Suprapubic skin (tissue), 4 donors: ENCODE data around the gene CYSRT1. TPM values are rescaled to one million over a fixed set of nuclear protein-coding genes. Genes with fewer than 3 reads are reported as not detected.

Experiments used
- DNase-seq, 2 donors: peaks; one replicate each; pipeline ENCODE4 v3.0.0-alpha.2; 2019; ENCODE audit warnings: low spot score in 2 of 2
- H3K27ac ChIP-seq: fragments of 200-600 bp; sonication (generic); one replicate; pipeline ENCODE4 v1.5.1; 2019
- H3K27me3 ChIP-seq: fragments of 200-600 bp; sonication (generic); one replicate; pipeline ENCODE4 v1.5.1; 2019
- H3K36me3 ChIP-seq: fragments of 200-600 bp; sonication (generic); one replicate; pipeline ENCODE4 v1.5.1; 2019
- H3K4me1 ChIP-seq: fragments of 200-600 bp; sonication (generic); one replicate; pipeline ENCODE4 v1.5.1; 2019
- H3K4me3 ChIP-seq: fragments of 200-600 bp; sonication (generic); one replicate; pipeline ENCODE4 v1.5.1; 2019; ENCODE audit warnings: mild to moderate bottlenecking
- H3K9me3 ChIP-seq: fragments of 200-600 bp; sonication (generic); one replicate; pipeline ENCODE4 v1.5.1; 2019
- CTCF ChIP-seq, 2 donors: fragments of 200-600 bp in 1 of 2; fragments of 450-650 bp in 1 of 2; sonication (generic) in 1 of 2; IDR thresholded peaks; one replicate each; pipeline ENCODE4 v1.5.1; 2016 to 2019; ENCODE audit warnings: antibody characterized with exemption in 2 of 2, mild to moderate bottlenecking in 1 of 2, moderate library complexity in 1 of 2
- EP300 ChIP-seq: sonication (generic); formaldehyde crosslinking; IDR thresholded peaks from one replicate; pipeline ENCODE4 v1.6.1; 2017; ENCODE audit warnings: antibody characterized with exemption
- POLR2A ChIP-seq, 2 donors: fragments of 450-650 bp; IDR thresholded peaks; one replicate each; pipeline ENCODE4 v1.6.1; 2017; ENCODE audit warnings: antibody characterized with exemption in 2 of 2, mild to moderate bottlenecking in 2 of 2, moderate library complexity in 2 of 2
- POLR2AphosphoS5 ChIP-seq, 3 donors: sonication (generic); formaldehyde crosslinking; IDR thresholded peaks; one replicate each; pipeline ENCODE4 v1.6.1; 2017; ENCODE audit warnings: antibody characterized with exemption in 3 of 3
- WGBS: methylation state at CpG from one replicate; pipeline ENCODE4 v1.1.5; 2018; 5-methylcytosine and 5-hydroxymethylcytosine counted together
- total RNA-seq, 4 donors: library from RNA; depleted of rRNA; stranded (reverse); fragments of >200 nt; gene quantifications; one replicate each; pipeline ENCODE4 v1.1.0, GENCODE V29; 2016

The CYSRT1 gene
- total RNA-seq, 4 donors from 2014 or later, result 22.8 to 65.7 (median 44.2) TPM

GRCh38 chr9:137275203-137275587 lies 50.2 kb downstream of the CYSRT1 start:
- WGBS, result 84% methylated on average over 10 of the region's 10 CpGs
- DNase-seq, result peak in 1 of 2 donors; percentile 62
- Histone ChIP-seq H3K27ac (no peak overlapping the region), H3K27me3 (peaks cover 29% of the 10 kb centered on the region), H3K4me3 (no peak overlapping the region), H3K36me3 (peaks cover 15% of the 10 kb centered on the region), H3K9me3 (no peaks in the 10 kb centered on the region), H3K4me1 (peaks cover 78% of the 10 kb centered on the region)
- TF ChIP-seq EP300, result no peak
- no peak for TF ChIP-seq POLR2A (IDR thresholded peaks at IDR 0.05)
- no peak for TF ChIP-seq POLR2AphosphoS5 (IDR thresholded peaks at IDR 0.05)
- TF ChIP-seq CTCF (IDR thresholded peaks at IDR 0.05), result no peak

Other genes with a start within 250 kb of the CYSRT1 start
- 10 to 100 TPM in 3 of 4 donors, 1 to 10 TPM in 1; 4.3 to 31.7 (median 25.7) TPM for gene PTGDS, start 247.7 kb upstream of the CYSRT1 start, total RNA-seq
- under 1 TPM in 2 of 4 donors, not detected in 2; 0.18 to 0.40 TPM for gene LCNL1, start 242.2 kb upstream of the CYSRT1 start, total RNA-seq
- 10 to 100 TPM; 43.2 to 68.6 (median 61.5) TPM for gene PAXX, start 232.8 kb upstream of the CYSRT1 start, total RNA-seq
- gene CLIC3, start 228.6 kb upstream of the CYSRT1 start, total RNA-seq, result 100 to 1,000 TPM in 3 of 4 donors, 10 to 100 TPM in 1; 20.6 to 159 (median 130) TPM
- 10 to 100 TPM; 10.4 to 44.7 (median 33.4) TPM for gene ABCA2, start 196.9 kb upstream of the CYSRT1 start, total RNA-seq
- under 1 TPM in 1 of 4 donors, not detected in 3; 0.72 TPM for gene FUT7, start 193.1 kb upstream of the CYSRT1 start, total RNA-seq
- gene NPDC1, start 179.0 kb upstream of the CYSRT1 start, total RNA-seq, result 10 to 100 TPM; 22.2 to 64.0 (median 47.3) TPM
- 10 to 100 TPM; 13.3 to 20.8 (median 16.7) TPM for gene ENTPD2, start 171.1 kb upstream of the CYSRT1 start, total RNA-seq
- 10 to 100 TPM in 3 of 4 donors, 1 to 10 TPM in 1; 8.2 to 13.6 (median 13.3) TPM for gene SAPCD2, start 154.6 kb upstream of the CYSRT1 start, total RNA-seq
- gene UAP1L1, start 147.7 kb upstream of the CYSRT1 start, total RNA-seq, result 10 to 100 TPM in 1 of 4 donors, 1 to 10 TPM in 3; 5.0 to 10.1 (median 6.8) TPM
- 10 to 100 TPM; 52.1 to 99.2 (median 63.1) TPM for gene MAN1B1, start 138.2 kb upstream of the CYSRT1 start, total RNA-seq
- 100 to 1,000 TPM in 2 of 4 donors, 10 to 100 TPM in 2; 71.4 to 139 (median 96.5) TPM for gene DPP7, start 110.4 kb upstream of the CYSRT1 start, total RNA-seq
- under 1 TPM in 3 of 4 donors, not detected in 1; 0.16 to 0.25 (median 0.16) TPM for gene GRIN1, start 86.0 kb upstream of the CYSRT1 start, total RNA-seq
- 10 to 100 TPM in 1 of 4 donors, 1 to 10 TPM in 3; 5.4 to 37.2 (median 7.9) TPM for gene LRRC26, start 55.1 kb upstream of the CYSRT1 start, total RNA-seq
- gene TMEM210, start 53.1 kb upstream of the CYSRT1 start, total RNA-seq, result not detected
- gene ANAPC2, start 36.6 kb upstream of the CYSRT1 start, total RNA-seq, result 10 to 100 TPM; 24.8 to 99.8 (median 54.9) TPM
- 10 to 100 TPM; 45.9 to 72.0 (median 71.1) TPM for gene SSNA1, start 36.5 kb upstream of the CYSRT1 start, total RNA-seq
- gene TPRN, start 24.4 kb upstream of the CYSRT1 start, total RNA-seq, result 10 to 100 TPM; 12.6 to 23.6 (median 18.7) TPM
- gene TMEM203, start 19.5 kb upstream of the CYSRT1 start, total RNA-seq, result 10 to 100 TPM; 25.0 to 52.4 (median 40.8) TPM
- 10 to 100 TPM; 13.4 to 21.0 (median 20.6) TPM for gene NDOR1, start 19.5 kb upstream of the CYSRT1 start, total RNA-seq
- 1 to 10 TPM; 2.8 to 7.5 (median 5.2) TPM for gene RNF208, start 2.9 kb upstream of the CYSRT1 start, total RNA-seq
- 1 to 10 TPM in 3 of 4 donors, under 1 TPM in 1; 0.34 to 2.0 (median 1.1) TPM for gene RNF224, start 2.3 kb downstream of the CYSRT1 start, total RNA-seq
- under 1 TPM in 1 of 4 donors, not detected in 3; 0.34 TPM for gene SLC34A3, start 5.7 kb downstream of the CYSRT1 start, total RNA-seq
- gene TUBB4B, start 16.1 kb downstream of the CYSRT1 start, total RNA-seq, result 100 to 1,000 TPM; 225 to 708 (median 639) TPM
- gene STPG3, start 26.1 kb downstream of the CYSRT1 start, total RNA-seq, result 1 to 10 TPM in 1 of 4 donors, not detected in 3; 1.2 TPM
- 10 to 100 TPM; 45.0 to 54.2 (median 50.9) TPM for gene NELFB, start 30.2 kb downstream of the CYSRT1 start, total RNA-seq
- 1 to 10 TPM; 3.5 to 9.2 (median 4.4) TPM for gene TOR4A, start 52.6 kb downstream of the CYSRT1 start, total RNA-seq
- gene NRARP, start 77.1 kb downstream of the CYSRT1 start, total RNA-seq, result 10 to 100 TPM; 25.3 to 69.0 (median 65.5) TPM
- 10 to 100 TPM in 3 of 4 donors, 1 to 10 TPM in 1; 7.3 to 54.0 (median 16.4) TPM for gene EXD3, start 198.0 kb downstream of the CYSRT1 start, total RNA-seq
- gene NOXA1, start 198.2 kb downstream of the CYSRT1 start, total RNA-seq, result 1 to 10 TPM; 2.2 to 7.6 (median 4.0) TPM
- gene ENTPD8, start 216.2 kb downstream of the CYSRT1 start, total RNA-seq, result not detected
- 10 to 100 TPM; 36.1 to 48.1 (median 39.8) TPM for gene NSMF, start 234.2 kb downstream of the CYSRT1 start, total RNA-seq